Transverse colon (tissue), 4 donors: ENCODE results near the gene USP24. TPM values are rescaled to one million over a fixed set of nuclear protein-coding genes. Genes with fewer than 3 reads are reported as not detected.

Experiments used
- DNase-seq: peaks from one replicate; pipeline ENCODE4 v3.0.0-alpha.2; 2019
- H3K27ac ChIP-seq, 4 donors: fragments of 200-600 bp; sonication (generic); 2 replicates each; pipeline ENCODE4 v1.5.1; 2016 to 2018; ENCODE audit warnings: inconsistent platforms in 4 of 4
- H3K27me3 ChIP-seq: fragments of 200-600 bp; sonication (generic); 2 replicates; pipeline ENCODE4 v1.5.1; 2017; ENCODE audit warnings: inconsistent platforms
- H3K36me3 ChIP-seq, 4 donors: fragments of 200-600 bp; sonication (generic); 2 replicates each; pipeline ENCODE4 v1.5.1; 2017 to 2019; ENCODE audit warnings: inconsistent platforms in 4 of 4
- H3K4me1 ChIP-seq, 4 donors: fragments of 200-600 bp; sonication (generic); 2 replicates each; pipeline ENCODE4 v1.5.1; 2017 to 2020; ENCODE audit warnings: inconsistent platforms in 4 of 4
- H3K4me3 ChIP-seq, 4 donors: fragments of 200-600 bp; sonication (generic); 1 replicate in 1 of 4; 2 replicates in 3 of 4; pipeline versions ENCODE4 v1.5.1 to v1.6.1; 2017 to 2019; ENCODE audit warnings: inconsistent platforms in 4 of 4
- H3K9me3 ChIP-seq, 2 donors: fragments of 200-600 bp; sonication (generic); 2 replicates each; pipeline ENCODE4 v1.5.1; 2017 to 2019; ENCODE audit warnings: inconsistent platforms in 2 of 2
- EP300 ChIP-seq: sonication (generic); formaldehyde crosslinking; IDR thresholded peaks from one replicate; pipeline ENCODE4 v1.6.1; 2017; ENCODE audit warnings: antibody characterized with exemption, low read depth
- POLR2A ChIP-seq: fragments of 450-650 bp; IDR thresholded peaks from one replicate; pipeline ENCODE4 v1.6.1; 2016; ENCODE audit warnings: antibody characterized with exemption, mild to moderate bottlenecking, moderate library complexity
- POLR2AphosphoS5 ChIP-seq, 3 donors: sonication (generic); formaldehyde crosslinking; IDR thresholded peaks; one replicate each; pipeline ENCODE4 v1.6.1; 2016; ENCODE audit warnings: antibody characterized with exemption in 3 of 3
- WGBS, 2 donors: methylation state at CpG; one replicate each; pipeline ENCODE4 v1.1.5; 2018; ENCODE audit warnings: low coverage in 1 of 2; 5-methylcytosine and 5-hydroxymethylcytosine counted together
- in situ Hi-C, 4 donors: fragments of 200-750 bp; cut with MboI; loops; one replicate each; pipeline versions ENCODE4 v1.15.0 to v1.15.1; 2017; ENCODE audit warnings: low sequenced_read_pairs in 3 of 4, low pct_ligation_motif_present in 1 of 4, low pct_unique_long_range_greater_than_20kb in 1 of 4
- intact Hi-C: fragments of 100-400 bp; cut with DNase I; formaldehyde crosslinking; loops from one replicate; pipeline ENCODE4 v1.15.1; 2023; ENCODE audit warnings: low total_unique reads
- total RNA-seq, 4 donors: library from RNA; depleted of rRNA; stranded (reverse); fragments of >200 nt; gene quantifications; one replicate each; pipeline ENCODE4 v1.1.0, GENCODE V29; 2016
- TF ChIP-seq, protein P1 (sequence below), 5 experiments: fragments of 200-600 bp in 3 of 5; fragments of 450-650 bp in 2 of 5; sonication (generic) in 3 of 5; IDR thresholded peaks; 1 replicate in 2 of 5; 2 replicates in 3 of 5; pipeline ENCODE4 v1.5.1; 2016 to 2017; ENCODE audit warnings: antibody characterized with exemption in 5 of 5, inconsistent platforms in 3 of 5, mild to moderate bottlenecking in 2 of 5, moderate library complexity in 1 of 5

The USP24 gene
- total RNA-seq, 4 donors from 2014 or later: 30.7 to 79.4 (median 48.9) TPM

DNA sequence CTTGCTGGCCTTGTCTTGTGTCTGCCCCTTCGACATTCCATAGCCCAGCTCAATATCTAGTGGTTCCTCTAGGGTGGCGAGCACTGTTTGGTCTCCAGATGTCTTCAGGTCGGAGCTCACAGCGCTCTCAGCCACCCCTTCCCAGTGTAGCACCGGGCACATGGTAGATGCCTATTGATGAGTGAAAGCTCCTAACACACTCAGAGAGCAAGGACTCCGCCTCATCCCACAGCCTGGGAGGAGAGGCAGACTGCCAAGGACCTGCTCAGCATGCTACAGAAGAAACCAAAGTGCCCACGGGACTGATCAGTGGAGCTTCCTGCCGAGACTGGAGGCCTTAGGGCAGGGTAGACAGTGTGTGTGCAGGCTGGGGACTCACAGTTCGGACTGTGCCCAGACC lies 164.9 kb downstream of the USP24 start:
- Histone ChIP-seq H3K4me3 (no peak overlapping the region), H3K27me3 (no peaks in the 10 kb centered on the region), H3K36me3 (no peaks in the 10 kb centered on the region), H3K9me3 (no peaks in the 10 kb centered on the region), H3K27ac (no peak overlapping the region), H3K4me1 (no peaks in the 10 kb centered on the region)
- in situ Hi-C loops (no loop called here), intact Hi-C loops (no loop called here)
- no peak for TF ChIP-seq POLR2AphosphoS5 (IDR thresholded peaks at IDR 0.05)
- no peak for TF ChIP-seq EP300
- DNase-seq: no peak
- WGBS, 2 donors: 71 to 90% methylated on average over 4 to 9 of the region's 9 CpGs

DNA sequence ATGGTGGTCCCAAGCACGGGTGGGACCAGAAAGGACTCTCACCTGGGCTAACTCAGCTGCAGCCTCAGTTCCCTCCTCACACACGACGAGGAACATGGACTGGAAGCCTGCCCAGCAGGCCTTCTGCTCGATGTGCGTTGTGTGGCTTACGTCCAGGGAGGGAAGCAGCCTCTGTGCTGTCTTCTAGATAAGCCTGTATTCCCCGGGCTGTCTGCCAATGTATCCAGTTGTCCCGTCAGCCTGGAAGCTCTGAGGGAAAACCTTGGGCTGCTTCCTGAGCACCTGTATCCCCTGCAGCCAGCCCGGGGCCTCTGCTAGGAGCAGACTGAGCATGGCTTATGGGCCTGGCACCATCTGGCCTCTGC lies 165.3 kb downstream of the USP24 start:
- Histone ChIP-seq H3K4me1 (no peaks in the 10 kb centered on the region), H3K36me3 (no peaks in the 10 kb centered on the region), H3K27ac (no peak overlapping the region), H3K4me3 (no peak overlapping the region), H3K27me3 (no peaks in the 10 kb centered on the region), H3K9me3 (no peaks in the 10 kb centered on the region)
- intact Hi-C loops: no loop called here
- TF ChIP-seq, protein P1, sequence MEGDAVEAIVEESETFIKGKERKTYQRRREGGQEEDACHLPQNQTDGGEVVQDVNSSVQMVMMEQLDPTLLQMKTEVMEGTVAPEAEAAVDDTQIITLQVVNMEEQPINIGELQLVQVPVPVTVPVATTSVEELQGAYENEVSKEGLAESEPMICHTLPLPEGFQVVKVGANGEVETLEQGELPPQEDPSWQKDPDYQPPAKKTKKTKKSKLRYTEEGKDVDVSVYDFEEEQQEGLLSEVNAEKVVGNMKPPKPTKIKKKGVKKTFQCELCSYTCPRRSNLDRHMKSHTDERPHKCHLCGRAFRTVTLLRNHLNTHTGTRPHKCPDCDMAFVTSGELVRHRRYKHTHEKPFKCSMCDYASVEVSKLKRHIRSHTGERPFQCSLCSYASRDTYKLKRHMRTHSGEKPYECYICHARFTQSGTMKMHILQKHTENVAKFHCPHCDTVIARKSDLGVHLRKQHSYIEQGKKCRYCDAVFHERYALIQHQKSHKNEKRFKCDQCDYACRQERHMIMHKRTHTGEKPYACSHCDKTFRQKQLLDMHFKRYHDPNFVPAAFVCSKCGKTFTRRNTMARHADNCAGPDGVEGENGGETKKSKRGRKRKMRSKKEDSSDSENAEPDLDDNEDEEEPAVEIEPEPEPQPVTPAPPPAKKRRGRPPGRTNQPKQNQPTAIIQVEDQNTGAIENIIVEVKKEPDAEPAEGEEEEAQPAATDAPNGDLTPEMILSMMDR (IDR thresholded peaks at IDR 0.05): no peak
- TF ChIP-seq POLR2AphosphoS5 (IDR thresholded peaks at IDR 0.05): no peak
- TF ChIP-seq EP300: no peak
- no peak for TF ChIP-seq POLR2A
- no peak for DNase-seq
- 36% methylated on average over 8 of the region's 9 CpGs; no CpG with 5 or more reads in 1 of the 2 donors for WGBS, 2 donors
- in situ Hi-C loops: no loop called here

DNA sequence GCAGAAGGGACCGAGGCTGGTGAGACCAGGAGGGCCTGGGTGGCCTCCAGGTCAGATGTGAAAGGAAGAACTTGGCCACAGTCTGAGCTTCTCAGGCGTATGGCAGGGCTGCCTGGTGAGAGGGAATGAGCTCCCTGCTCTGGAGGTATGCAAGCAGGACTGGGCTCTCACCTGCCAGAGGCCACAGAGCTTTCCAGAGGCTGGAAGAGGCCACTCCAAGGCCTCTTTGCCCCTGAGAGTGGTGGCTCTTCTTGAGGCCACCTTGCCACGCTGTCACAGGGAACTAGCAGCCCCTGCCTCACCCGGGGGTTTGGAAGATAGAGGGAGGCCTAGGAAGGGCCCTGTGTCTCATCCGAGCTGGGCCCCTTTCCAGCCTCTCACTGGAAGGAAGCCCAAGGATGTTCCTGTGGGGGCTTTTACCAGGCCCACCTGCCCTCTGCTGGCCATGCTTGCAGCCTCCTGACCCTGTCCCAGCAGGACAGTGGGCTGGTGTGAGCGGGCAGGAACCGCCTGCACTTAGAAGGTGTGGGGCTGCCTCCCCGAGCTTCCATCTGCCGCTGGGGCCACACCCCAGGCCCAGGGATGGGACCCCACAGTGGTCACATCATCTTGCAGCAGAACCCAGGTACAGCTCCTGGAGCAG lies 165.8 kb downstream of the USP24 start:
- Histone ChIP-seq H3K4me3 (no peak overlapping the region), H3K27ac (no peak overlapping the region), H3K36me3 (no peaks in the 10 kb centered on the region), H3K9me3 (no peaks in the 10 kb centered on the region), H3K4me1 (no peaks in the 10 kb centered on the region), H3K27me3 (no peaks in the 10 kb centered on the region)
- in situ Hi-C loops: no loop called here
- TF ChIP-seq POLR2AphosphoS5 (IDR thresholded peaks at IDR 0.05) (no peak), POLR2A (no peak), EP300 (no peak)
- TF ChIP-seq, protein P1 (IDR thresholded peaks at IDR 0.05): no peak
- intact Hi-C loops: no loop called here
- 78% methylated on average over 9 of the region's 9 CpGs; no CpG with 5 or more reads in 1 of the 2 donors for whole genome bisulfite sequencing, 2 donors
- no peak for DNase-seq

DNA sequence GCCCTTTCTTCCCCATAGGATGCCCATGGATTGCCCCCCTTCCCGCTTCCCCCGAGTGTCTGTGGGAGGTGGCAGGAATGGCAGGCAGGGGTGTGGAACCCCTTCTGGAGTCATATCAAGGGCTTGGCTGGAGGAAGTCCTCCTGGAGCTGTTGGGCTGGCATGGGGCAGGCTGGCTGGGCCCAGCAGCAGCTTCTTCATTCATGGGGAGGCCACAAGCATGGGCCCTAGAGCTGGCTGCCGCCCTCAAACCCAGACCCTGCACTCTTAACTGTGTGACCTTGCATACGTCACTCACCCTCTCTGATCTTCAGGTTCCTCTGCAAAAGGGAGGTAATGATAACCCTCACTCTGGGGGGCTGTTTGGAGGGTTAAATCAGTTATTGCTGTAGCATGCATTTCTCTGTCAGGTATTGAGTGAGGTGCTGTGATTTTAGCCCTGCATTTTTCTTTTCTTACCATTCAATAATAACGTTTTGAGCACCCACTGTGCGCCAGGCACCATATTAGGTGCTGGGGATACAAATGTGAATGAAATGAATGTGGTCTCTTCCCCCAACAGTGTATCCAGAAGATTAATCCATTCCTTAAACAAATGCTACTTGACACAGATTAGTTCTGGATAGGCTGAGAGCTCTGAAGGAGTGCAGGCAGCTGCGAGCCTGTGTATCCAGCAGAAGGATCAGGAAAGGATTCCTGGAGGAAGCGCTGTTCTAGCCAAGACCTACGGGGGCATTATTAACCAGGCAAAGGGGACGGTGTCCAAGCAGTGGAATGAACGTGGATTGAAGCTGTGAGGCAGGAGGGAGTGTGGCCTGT lies 166.5 kb downstream of the USP24 start:
- no peak overlapping the region for H3K27ac ChIP-seq
- no peak overlapping the region for H3K4me3 ChIP-seq
- no peaks in the 10 kb centered on the region for H3K9me3 ChIP-seq
- H3K27me3 ChIP-seq: no peaks in the 10 kb centered on the region
- intact Hi-C loops: no loop called here
- in situ Hi-C loops: no loop called here
- H3K36me3 ChIP-seq: no peaks in the 10 kb centered on the region
- H3K4me1 ChIP-seq: no peaks in the 10 kb centered on the region
- no peak for TF ChIP-seq POLR2A
- no peak for TF ChIP-seq EP300
- no peak for TF ChIP-seq POLR2AphosphoS5 (IDR thresholded peaks at IDR 0.05)
- TF ChIP-seq, protein P1 (IDR thresholded peaks at IDR 0.05): no peak
- WGBS, 2 donors: 83 to 86% methylated on average over 4 to 11 of the region's 11 CpGs
- DNase-seq: no peak
